ENCODE data around the gene CHD5. TPM values are rescaled to one million over a fixed set of nuclear protein-coding genes. Genes with fewer than 3 reads are reported as not detected.

The CHD5 gene
- total and polyA plus RNA-seq, 2 of the 13 experiments (the other 11 are each of a cell fraction or from before 2014, with no cell fraction given), result 0.02 to 0.21 TPM

- TF ChIP-seq FOXP4 (CRISPR knock-in tag; IDR thresholded peaks at IDR 0.05), result peak; percentile 36
- no peak; the same call in 1 of the 2 replicates for TF ChIP-seq NR1H2 (CRISPR knock-in tag; IDR thresholded peaks at IDR 0.05; ENCODE audit: borderline replicate concordance, low read depth)
- TF ChIP-seq ZNF160 (CRISPR knock-in tag; IDR thresholded peaks at IDR 0.05), result peak; percentile 90
- TF ChIP-seq GATA4 (IDR thresholded peaks at IDR 0.05; ENCODE audit: borderline replicate concordance, low read depth), result no peak; the same call in none of the 2 replicates
- TF ChIP-seq ZNF564 (CRISPR knock-in tag; IDR thresholded peaks at IDR 0.05), result peak; percentile 76; the same call in 1 of the 2 replicates
- TF ChIP-seq ZNF629 (CRISPR knock-in tag; conservative IDR thresholded peaks at IDR 0.05), result no peak
- TF ChIP-seq ZNF343 (CRISPR knock-in tag; IDR thresholded peaks at IDR 0.05), result peak; percentile 67; the same call in 1 of the 2 replicates
- TF ChIP-seq, protein P1, sequence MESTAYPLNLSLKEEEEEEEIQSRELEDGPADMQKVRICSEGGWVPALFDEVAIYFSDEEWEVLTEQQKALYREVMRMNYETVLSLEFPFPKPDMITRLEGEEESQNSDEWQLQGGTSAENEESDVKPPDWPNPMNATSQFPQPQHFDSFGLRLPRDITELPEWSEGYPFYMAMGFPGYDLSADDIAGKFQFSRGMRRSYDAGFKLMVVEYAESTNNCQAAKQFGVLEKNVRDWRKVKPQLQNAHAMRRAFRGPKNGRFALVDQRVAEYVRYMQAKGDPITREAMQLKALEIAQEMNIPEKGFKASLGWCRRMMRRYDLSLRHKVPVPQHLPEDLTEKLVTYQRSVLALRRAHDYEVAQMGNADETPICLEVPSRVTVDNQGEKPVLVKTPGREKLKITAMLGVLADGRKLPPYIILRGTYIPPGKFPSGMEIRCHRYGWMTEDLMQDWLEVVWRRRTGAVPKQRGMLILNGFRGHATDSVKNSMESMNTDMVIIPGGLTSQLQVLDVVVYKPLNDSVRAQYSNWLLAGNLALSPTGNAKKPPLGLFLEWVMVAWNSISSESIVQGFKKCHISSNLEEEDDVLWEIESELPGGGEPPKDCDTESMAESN (CRISPR knock-in tag; conservative IDR thresholded peaks at IDR 0.05), result peak; percentile 86; the same call in 1 of the 2 replicates
- peak; percentile 54; the same call in 1 of the 2 replicates for TF ChIP-seq TOPORS (CRISPR knock-in tag; IDR thresholded peaks at IDR 0.05)
- TF ChIP-seq ZBTB38 (CRISPR knock-in tag; IDR thresholded peaks at IDR 0.05), result peak; percentile 18; the same call in 1 of the 2 replicates
- TF ChIP-seq BRD4 (CRISPR knock-in tag; IDR thresholded peaks at IDR 0.05), result peak; percentile 84
- no peak for TF ChIP-seq NR3C1 (CRISPR knock-in tag; IDR thresholded peaks at IDR 0.05)
- peak; percentile 31; the same call in 1 of the 2 replicates for TF ChIP-seq POGZ (CRISPR knock-in tag; IDR thresholded peaks at IDR 0.05)
- TF ChIP-seq CBX5 (CRISPR knock-in tag; IDR thresholded peaks at IDR 0.05; ENCODE audit: borderline replicate concordance), result no peak
- no peak for TF ChIP-seq NFATC3 (CRISPR knock-in tag; IDR thresholded peaks at IDR 0.05)
- no peak for TF ChIP-seq TP53 (CRISPR knock-in tag; conservative IDR thresholded peaks at IDR 0.05)
- TF ChIP-seq CAMTA2 (CRISPR knock-in tag; IDR thresholded peaks at IDR 0.05; ENCODE audit: borderline replicate concordance), result 0 out of 2 replicates have a peak, but pooled peaks have one; percentile 35
- TF ChIP-seq ZNF674 (CRISPR knock-in tag; IDR thresholded peaks at IDR 0.05; ENCODE audit: low read depth), result no peak
- TF ChIP-seq ZHX1 (CRISPR knock-in tag; IDR thresholded peaks at IDR 0.05; ENCODE audit: low read depth), result no peak
- no peak for TF ChIP-seq SMAD1 (CRISPR knock-in tag; IDR thresholded peaks at IDR 0.05; ENCODE audit: borderline replicate concordance, low read depth)
- no peak for TF ChIP-seq MIER2 (CRISPR knock-in tag; IDR thresholded peaks at IDR 0.05)
- 0 out of 2 replicates have a peak, but pooled peaks have one; percentile 56 for TF ChIP-seq ZNF614 (CRISPR knock-in tag; IDR thresholded peaks at IDR 0.05; ENCODE audit: borderline replicate concordance)
- no peak for TF ChIP-seq FOXA3 (CRISPR knock-in tag; IDR thresholded peaks at IDR 0.05)
- TF ChIP-seq RXRA (CRISPR knock-in tag; IDR thresholded peaks at IDR 0.05), result peak; percentile 100
These were observed 25.9 kb upstream of the CHD5 start, which contains the start of gene RNF207 (continued) for GRCh38 chr1:6205849-6206519.

Measured in HepG2 (cell line).